Panc1 (cell line): ENCODE results near the gene RTCA. TPM values are rescaled to one million over a fixed set of nuclear protein-coding genes. Genes with fewer than 3 reads are reported as not detected.

Experiments
- ATAC-seq: fragments of 200-7000 bp; cut with Tn5 transposase; 2 replicates; pipeline ENCODE4 v1.9.1; 2020; ENCODE audit warnings: mild to moderate bottlenecking, moderate library complexity
- BruUV-seq: library from RNA; stranded (reverse); fragments of 400-500 nt; replicated peaks from 2 replicates; lab custom pipeline; 2021; lab: Mats Ljungman, UMichigan
- CTCF ChIA-PET: fragments of 300-600 bp; sonication (Branson Sonifier 250); formaldehyde crosslinking; loops from one replicate; lab custom pipeline; 2022; ENCODE audit warnings: antibody characterized with exemption; lab: Charles Lee
- POLR2A ChIA-PET: fragments of 300-600 bp; sonication (Branson Sonifier 250); formaldehyde crosslinking; loops from one replicate; lab custom pipeline; 2022; ENCODE audit warnings: antibody characterized with exemption; lab: Charles Lee
- DNase-seq: peaks from one replicate; pipeline ENCODE4 v3.0.0-alpha.2; 2010; ENCODE audit warnings: low read depth, low spot score
- H3K27ac ChIP-seq: 2 replicates; pipeline ENCODE4 v1.5.1; 2011; ENCODE audit warnings: mild to moderate bottlenecking, low read length, inconsistent platforms
- H3K27me3 ChIP-seq: fragments of 200-500 bp; sonication (Bioruptor generic); 2 replicates; pipeline ENCODE4 v1.6.0; 2014; ENCODE audit warnings: low read length, inconsistent platforms; ENCODE audit not compliant: control insufficient read depth, insufficient read depth
- H3K36me3 ChIP-seq: fragments of 200-500 bp; sonication (Bioruptor generic); 2 replicates; pipeline ENCODE4 v1.5.1; 2014; ENCODE audit warnings: inconsistent platforms, mild to moderate bottlenecking, low read length, moderate library complexity; ENCODE audit not compliant: control insufficient read depth, insufficient read depth
- H3K4me1 ChIP-seq: 2 replicates; pipeline ENCODE4 v1.5.1; 2011; ENCODE audit warnings: inconsistent platforms, mild to moderate bottlenecking, low read length, moderate library complexity; ENCODE audit not compliant: control insufficient read depth, insufficient read depth
- H3K4me3 ChIP-seq, 2 experiments: 2 replicates each; pipeline ENCODE4 v1.5.1; 2011 to 2012; ENCODE audit warnings: low read depth in 2 of 2, low read length in 2 of 2, mild to moderate bottlenecking in 2 of 2, inconsistent platforms in 1 of 2, moderate library complexity in 1 of 2
- H3K9me3 ChIP-seq: fragments of 200-500 bp; sonication (Bioruptor generic); 2 replicates; pipeline ENCODE4 v1.5.1; 2014; ENCODE audit warnings: low read depth, mild to moderate bottlenecking, inconsistent platforms, low read length, moderate library complexity; ENCODE audit not compliant: control insufficient read depth, insufficient read depth
- CTCF ChIP-seq: fragments of 450-650 bp; IDR thresholded peaks from 2 replicates; pipeline ENCODE4 v1.5.1; 2017; ENCODE audit warnings: mild to moderate bottlenecking
- POLR2AphosphoS5 ChIP-seq: IDR thresholded peaks from 2 replicates; pipeline ENCODE4 v1.6.1; 2012; ENCODE audit warnings: mild to moderate bottlenecking, low read depth, low read length, moderate library complexity
- SIN3A ChIP-seq: IDR thresholded peaks from 2 replicates; pipeline ENCODE4 v1.6.1; 2012; ENCODE audit warnings: low read depth, mild to moderate bottlenecking, low read length, moderate library complexity, borderline replicate concordance; ENCODE audit not compliant: insufficient read depth
- TCF7L2 ChIP-seq: IDR thresholded peaks from 2 replicates; pipeline ENCODE4 v1.6.1; 2011; ENCODE audit warnings: mild to moderate bottlenecking, low read depth, low read length, inconsistent platforms
- in situ Hi-C: cut with HindIII; loops from 2 replicates; pipeline ENCODE4 v1.10.0; 2016; ENCODE audit warnings: low sequenced_read_pairs, low pct_unique_long_range_greater_than_20kb
- intact Hi-C: fragments of 100-400 bp; cut with micrococcal nuclease; formaldehyde crosslinking; loops from one replicate; pipeline ENCODE4 v1.10.0; 2022; ENCODE audit not compliant: unreplicated experiment
- total RNA-seq: library from RNA; stranded (reverse); gene quantifications from one replicate; pipeline ENCODE4 v1.2.1, GENCODE V29; 2021; ENCODE audit not compliant: unreplicated experiment
- TF ChIP-seq, protein P1 (sequence below), 2 experiments: IDR thresholded peaks; 2 replicates each; pipeline ENCODE4 v1.6.1; 2011 to 2012; ENCODE audit warnings: low read depth in 2 of 2, control low read depth in 1 of 2, low read length in 1 of 2, mild to moderate bottlenecking in 1 of 2, moderate library complexity in 1 of 2; ENCODE audit not compliant: insufficient read depth in 1 of 2

Gene RTCA
- total RNA-seq, 1 experiment from 2014 or later: 33.1 TPM

GRCh38 chr1:100222428-100222827 is 43.6 kb upstream of the RTCA start:
- H3K4me1 ChIP-seq: no peaks in the 10 kb centered on the region
- no peak overlapping the region for H3K27ac ChIP-seq
- in situ Hi-C loops: no loop called here
- POLR2A ChIA-PET: no interaction called here
- intact Hi-C loops: no loop called here
- CTCF ChIA-PET: no interaction called here
- no peaks in the 10 kb centered on the region for H3K9me3 ChIP-seq
- no TSS peak for BruUV-seq
- H3K36me3 ChIP-seq: no peaks in the 10 kb centered on the region
- no peaks in the 10 kb centered on the region for H3K27me3 ChIP-seq
- DNase-seq: no peak
- ATAC-seq: no peak
- TF ChIP-seq SIN3A (no peak), TCF7L2 (no peak), POLR2AphosphoS5 (no peak), CTCF (no peak)
- TF ChIP-seq, protein P1, sequence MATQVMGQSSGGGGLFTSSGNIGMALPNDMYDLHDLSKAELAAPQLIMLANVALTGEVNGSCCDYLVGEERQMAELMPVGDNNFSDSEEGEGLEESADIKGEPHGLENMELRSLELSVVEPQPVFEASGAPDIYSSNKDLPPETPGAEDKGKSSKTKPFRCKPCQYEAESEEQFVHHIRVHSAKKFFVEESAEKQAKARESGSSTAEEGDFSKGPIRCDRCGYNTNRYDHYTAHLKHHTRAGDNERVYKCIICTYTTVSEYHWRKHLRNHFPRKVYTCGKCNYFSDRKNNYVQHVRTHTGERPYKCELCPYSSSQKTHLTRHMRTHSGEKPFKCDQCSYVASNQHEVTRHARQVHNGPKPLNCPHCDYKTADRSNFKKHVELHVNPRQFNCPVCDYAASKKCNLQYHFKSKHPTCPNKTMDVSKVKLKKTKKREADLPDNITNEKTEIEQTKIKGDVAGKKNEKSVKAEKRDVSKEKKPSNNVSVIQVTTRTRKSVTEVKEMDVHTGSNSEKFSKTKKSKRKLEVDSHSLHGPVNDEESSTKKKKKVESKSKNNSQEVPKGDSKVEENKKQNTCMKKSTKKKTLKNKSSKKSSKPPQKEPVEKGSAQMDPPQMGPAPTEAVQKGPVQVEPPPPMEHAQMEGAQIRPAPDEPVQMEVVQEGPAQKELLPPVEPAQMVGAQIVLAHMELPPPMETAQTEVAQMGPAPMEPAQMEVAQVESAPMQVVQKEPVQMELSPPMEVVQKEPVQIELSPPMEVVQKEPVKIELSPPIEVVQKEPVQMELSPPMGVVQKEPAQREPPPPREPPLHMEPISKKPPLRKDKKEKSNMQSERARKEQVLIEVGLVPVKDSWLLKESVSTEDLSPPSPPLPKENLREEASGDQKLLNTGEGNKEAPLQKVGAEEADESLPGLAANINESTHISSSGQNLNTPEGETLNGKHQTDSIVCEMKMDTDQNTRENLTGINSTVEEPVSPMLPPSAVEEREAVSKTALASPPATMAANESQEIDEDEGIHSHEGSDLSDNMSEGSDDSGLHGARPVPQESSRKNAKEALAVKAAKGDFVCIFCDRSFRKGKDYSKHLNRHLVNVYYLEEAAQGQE (IDR thresholded peaks at IDR 0.05; ENCODE audit: insufficient read depth in 1 of 2, low read depth in 2 of 2, low read length in 1 of 2): no peak
- no peak overlapping the region for H3K4me3 ChIP-seq

DNA sequence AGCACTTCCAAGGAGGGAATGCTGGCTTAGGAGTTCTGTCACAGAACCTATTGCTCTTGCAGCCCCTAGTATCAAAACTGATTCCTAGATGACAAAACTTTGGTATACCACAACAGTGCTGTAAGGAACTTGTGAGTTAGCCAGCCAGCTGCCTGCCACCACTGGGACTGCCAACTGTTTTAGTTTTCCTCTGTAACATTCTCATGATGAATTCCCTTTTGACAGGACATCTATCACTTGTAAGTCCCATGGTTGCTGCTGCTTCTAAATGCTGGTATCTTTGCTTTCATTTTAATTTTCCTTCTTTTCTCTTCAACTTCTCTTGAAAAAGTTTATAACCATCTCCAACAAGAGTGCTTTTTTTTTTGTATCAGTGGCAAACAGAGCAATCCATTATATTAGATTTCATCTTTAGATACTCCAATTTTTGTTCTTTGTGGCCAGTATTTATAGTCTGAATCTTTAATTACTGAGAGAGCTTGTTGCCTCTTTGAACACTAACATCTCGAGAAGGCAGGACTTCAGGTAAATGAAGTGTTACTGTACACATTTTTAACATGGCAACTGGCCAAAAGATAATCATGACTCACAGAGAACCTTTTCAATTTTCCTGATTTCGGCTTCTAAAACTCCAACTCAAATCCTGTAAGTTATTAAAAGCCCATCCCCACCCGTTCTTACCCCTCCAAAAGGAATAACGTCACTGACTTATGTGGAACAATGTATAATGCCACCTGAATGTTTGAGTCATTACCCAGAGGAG is 36.2 kb upstream of the RTCA start:
- no peak for ATAC-seq
- in situ Hi-C loops: no loop called here

More for the DNA sequence above, 36.2 kb upstream of the RTCA start:
- no peak overlapping the region for H3K4me3 ChIP-seq
- BruUV-seq: no TSS peak
- H3K9me3 ChIP-seq: no peaks in the 10 kb centered on the region
- no peaks in the 10 kb centered on the region for H3K4me1 ChIP-seq
- intact Hi-C loops: no loop called here
- no peaks in the 10 kb centered on the region for H3K27me3 ChIP-seq
- no peak overlapping the region for H3K27ac ChIP-seq
- TF ChIP-seq SIN3A (no peak), TCF7L2 (no peak), CTCF (no peak), POLR2AphosphoS5 (no peak)
- TF ChIP-seq, protein P1 (IDR thresholded peaks at IDR 0.05; ENCODE audit: insufficient read depth in 1 of 2, low read depth in 2 of 2, low read length in 1 of 2): no peak
- H3K36me3 ChIP-seq: no peaks in the 10 kb centered on the region
- DNase-seq: no peak
- ChIA-PET POLR2A (no interaction called here), CTCF (interaction anchor here (0.6 kb wide), 1 partner anchor 100 kb away, joined by 4 read pairs; no protein-coding TSS in a partner anchor)
